Muscle layer of duodenum (tissue), 2 donors: ENCODE data around the gene RPS2.
"Not testable (repeated sequence)": the region's sequence is repeated elsewhere in the genome, so short reads cannot be mapped to it uniquely, and the experiment has no call there.

Experiments
- H3K27ac ChIP-seq: one replicate; pipeline ENCODE4 v1.7.0; 2013; ENCODE audit warnings: mild to moderate bottlenecking, low read length
- H3K27me3 ChIP-seq: one replicate; pipeline ENCODE4 v1.7.0; 2013; ENCODE audit warnings: low read depth, mild to moderate bottlenecking, control low read depth, low read length
- H3K36me3 ChIP-seq, 2 donors: one replicate each; pipeline ENCODE4 v1.7.0; 2013; ENCODE audit warnings: low read length in 2 of 2, control low read depth in 1 of 2, mild to moderate bottlenecking in 1 of 2; ENCODE audit not compliant: insufficient read depth in 2 of 2, control insufficient read depth in 1 of 2
- H3K4me1 ChIP-seq, 2 donors: one replicate each; pipeline ENCODE4 v1.7.0; 2013; ENCODE audit warnings: low read length in 2 of 2, mild to moderate bottlenecking in 2 of 2, control low read depth in 1 of 2, moderate library complexity in 1 of 2; ENCODE audit not compliant: insufficient read depth in 2 of 2, control insufficient read depth in 1 of 2
- H3K4me3 ChIP-seq, 2 donors: one replicate each; pipeline ENCODE4 v1.7.0; 2013; ENCODE audit warnings: low read length in 2 of 2, low read depth in 1 of 2, mild to moderate bottlenecking in 1 of 2
- H3K9me3 ChIP-seq, 2 donors: one replicate each; pipeline ENCODE4 v1.7.0; 2013; ENCODE audit warnings: low read length in 2 of 2, control low read depth in 1 of 2, mild to moderate bottlenecking in 1 of 2; ENCODE audit not compliant: control insufficient read depth in 1 of 2
- donor health status: healthy.

RPS2 gene

DNA sequence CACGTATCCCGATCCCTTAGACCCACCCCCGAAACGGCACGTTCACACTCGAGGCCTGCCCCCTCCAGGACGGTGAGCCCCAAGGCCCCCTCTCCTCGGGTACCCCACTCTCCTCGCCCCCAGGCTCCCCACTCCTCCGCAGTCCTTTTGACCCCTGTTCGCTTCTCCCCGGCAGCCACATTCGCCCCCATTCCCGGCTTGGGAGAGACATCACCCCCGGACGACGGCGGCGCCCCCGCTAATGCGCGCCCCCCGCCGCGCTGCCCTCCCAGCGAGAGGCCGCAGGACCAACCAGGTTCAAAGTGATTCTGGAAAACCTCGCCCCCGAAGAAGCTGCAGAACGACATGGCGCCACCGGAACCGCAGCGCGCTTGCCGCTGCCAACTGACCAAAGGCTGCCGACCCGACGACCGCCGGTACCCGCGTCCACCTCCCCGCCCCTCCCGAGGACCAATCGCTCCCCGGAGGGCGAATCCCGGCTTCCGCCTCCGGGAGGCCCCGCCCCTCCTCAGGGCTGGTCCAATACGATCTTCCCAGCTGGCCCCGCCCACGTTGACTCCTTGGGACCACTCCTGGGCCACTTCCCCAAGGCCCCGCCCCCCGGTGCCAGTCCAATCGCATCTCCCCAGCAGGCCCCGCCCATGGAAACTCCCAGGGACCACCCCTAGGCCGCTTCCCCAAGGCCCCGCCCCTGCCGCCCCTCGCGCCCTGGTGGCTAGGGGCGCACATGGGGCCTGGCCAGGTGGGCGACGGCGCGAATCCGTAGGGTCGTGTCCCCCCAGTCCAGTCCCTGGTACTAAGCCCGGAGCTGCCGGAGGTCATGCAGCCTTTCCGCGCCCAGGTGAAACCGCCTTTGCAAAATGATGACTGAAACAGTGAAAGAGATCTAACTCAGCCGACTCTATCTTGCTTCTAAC lies 21.6 kb downstream of the RPS2 start, which contains the start of gene MSRB1:
TSS of gene MSRB1 (minus strand) at position 390 of the 917 bp plus-strand sequence. CDS start at position 347, 43 bp downstream.
- Histone ChIP-seq H3K4me3 (peak within 1 kb of the TSS; percentile 74 to 95), H3K36me3 (peaks cover 10 to 28% of the 10 kb centered on the region in 2 donors), H3K9me3 (no peaks in the 10 kb centered on the region), H3K4me1 (peaks cover 10 to 15% of the 10 kb centered on the region in 2 donors), H3K27ac (peak within 1 kb of the TSS; percentile 60), H3K27me3 (no peaks in the 10 kb centered on the region)

DNA sequence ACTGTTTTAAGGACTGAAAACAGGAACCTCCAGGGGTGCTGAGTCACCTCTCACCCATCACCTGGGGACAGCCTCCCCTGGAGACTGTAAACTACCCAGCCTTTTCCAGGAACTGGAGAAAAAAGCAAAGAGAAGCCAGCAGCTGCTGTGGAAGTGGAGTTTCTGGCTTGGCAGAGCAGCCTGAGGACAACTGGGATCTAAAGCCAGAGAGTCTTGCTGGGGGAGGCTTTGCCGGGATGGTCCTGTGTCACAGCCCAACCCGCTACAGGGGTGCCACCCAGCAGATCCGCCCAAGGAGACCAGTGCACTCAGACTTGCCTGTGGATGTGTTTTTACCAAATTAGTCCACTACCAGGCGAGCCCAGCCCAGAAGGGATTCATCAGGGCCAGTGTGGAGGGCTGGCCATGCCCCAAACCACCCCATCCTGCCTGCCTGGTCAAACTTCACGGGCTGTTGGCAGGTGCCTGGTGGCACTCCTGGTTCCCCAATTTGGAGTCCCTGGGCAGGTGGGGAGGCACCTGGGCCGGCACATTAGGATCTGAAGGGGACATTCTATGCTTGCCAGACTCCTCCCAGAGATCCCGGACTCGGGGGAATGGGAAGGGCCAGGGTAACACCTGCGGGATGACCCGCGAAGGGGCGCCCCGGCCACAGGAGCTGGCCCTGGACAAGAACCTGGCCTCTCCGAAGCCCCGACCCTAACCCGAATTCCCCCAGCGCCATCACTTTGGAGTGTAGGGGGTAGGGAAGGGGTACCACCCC lies 22.4 kb downstream of the RPS2 start:
- H3K4me1 ChIP-seq, result peaks cover 10 to 15% of the 10 kb centered on the region in 2 donors
- no peaks in the 10 kb centered on the region for H3K27me3 ChIP-seq
- H3K9me3 ChIP-seq, result no peaks in the 10 kb centered on the region
- H3K4me3 ChIP-seq, result peak overlapping the region; percentile 74 to 95
- no peak overlapping the region for H3K27ac ChIP-seq
- H3K36me3 ChIP-seq, result peaks cover 12 to 36% of the 10 kb centered on the region in 2 donors

DNA sequence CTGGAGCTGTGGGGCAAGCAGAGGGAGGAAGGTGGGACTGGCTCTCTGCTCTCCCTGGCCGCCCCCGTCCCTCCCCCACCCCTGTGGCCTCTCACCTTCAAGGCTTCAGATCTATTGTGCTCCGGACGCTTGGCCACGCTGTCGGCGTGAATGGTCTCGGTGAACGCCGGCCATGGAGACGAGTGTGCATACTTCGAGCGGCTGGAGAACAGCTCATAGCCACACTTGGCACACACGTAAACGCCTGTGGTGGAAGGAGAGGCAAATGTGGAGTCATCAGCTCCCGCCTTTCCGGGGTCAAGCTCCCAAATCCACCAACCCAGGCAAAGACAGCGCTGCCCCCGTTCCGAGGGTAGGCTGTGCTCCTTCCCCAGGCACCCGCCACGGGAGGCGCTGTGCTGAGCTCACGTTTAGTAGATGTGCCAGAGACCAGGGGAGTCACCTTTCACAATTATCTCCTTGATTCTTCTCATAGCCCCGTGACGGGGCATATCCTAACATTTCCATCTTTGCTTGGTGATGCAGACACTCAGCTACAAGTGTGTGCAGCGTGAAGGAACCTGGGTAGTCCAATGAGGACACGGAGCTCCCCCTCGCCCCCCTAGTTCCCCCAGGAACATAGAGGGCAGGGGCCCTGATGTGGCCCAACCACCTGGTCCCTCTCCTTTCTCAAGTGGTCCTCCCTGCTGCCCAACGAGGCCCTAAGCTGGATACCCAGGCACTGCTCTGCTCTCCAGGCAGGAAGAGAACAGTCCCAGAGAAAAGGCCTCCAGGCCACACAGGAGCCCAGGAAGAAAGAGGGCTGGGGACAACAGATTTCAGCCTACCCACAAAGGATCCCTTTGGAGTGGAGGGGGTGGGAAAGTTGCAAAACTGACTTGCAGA lies 23.2 kb downstream of the RPS2 start:
- Histone ChIP-seq H3K27me3 (no peaks in the 10 kb centered on the region), H3K9me3 (no peaks in the 10 kb centered on the region), H3K36me3 (peaks cover 16 to 40% of the 10 kb centered on the region in 2 donors), H3K27ac (no peak overlapping the region), H3K4me1 (peaks cover 10 to 15% of the 10 kb centered on the region in 2 donors), H3K4me3 (peak overlapping the region; percentile 74 to 95)

- Histone ChIP-seq H3K27me3 (no peaks in the 10 kb centered on the region), H3K4me3 (peak overlapping the region in 1 of 2 donors; percentile 95), H3K36me3 (peaks cover 16 to 40% of the 10 kb centered on the region in 2 donors), H3K4me1 (peaks cover 10 to 15% of the 10 kb centered on the region in 2 donors), H3K27ac (no peak overlapping the region), H3K9me3 (no peaks in the 10 kb centered on the region)
These were observed 24.1 kb downstream of the RPS2 start for GRCh38 chr16:1940273-1941161.

GRCh38 chr16:1939833-1940232 lies 24.8 kb downstream of the RPS2 start:
- not testable (repeated sequence) for H3K4me3 ChIP-seq, H3K9me3 ChIP-seq, H3K27me3 ChIP-seq, H3K27ac ChIP-seq
- peaks cover 16 to 40% of the 10 kb centered on the region in 2 donors for H3K36me3 ChIP-seq
- peaks cover 10 to 15% of the 10 kb centered on the region in 2 donors for H3K4me1 ChIP-seq

DNA sequence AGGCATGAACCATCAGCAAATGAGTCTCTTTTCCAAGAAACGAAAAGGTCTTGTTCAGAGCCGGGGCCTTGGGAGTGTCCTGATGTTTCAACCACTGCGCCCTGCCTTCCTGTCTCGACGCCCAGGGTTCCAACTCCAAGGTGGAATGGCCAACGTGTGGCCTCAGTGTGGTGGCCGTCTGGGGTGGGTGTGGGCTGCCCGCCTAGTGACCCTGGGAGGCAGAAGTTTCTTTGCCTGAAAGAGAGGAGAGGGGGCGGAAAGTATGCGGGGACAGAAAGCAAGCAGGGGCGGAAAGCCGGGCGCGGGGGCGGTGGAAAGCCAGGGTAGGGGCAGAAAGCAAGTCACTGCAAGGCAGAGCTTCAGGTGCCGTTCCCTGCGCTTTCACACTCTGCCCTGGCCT lies 25.7 kb downstream of the RPS2 start:
- Histone ChIP-seq H3K36me3 (peaks cover 16 to 40% of the 10 kb centered on the region in 2 donors), H3K27me3 (no peaks in the 10 kb centered on the region), H3K27ac (no peak overlapping the region), H3K4me3 (peak overlapping the region in 1 of 2 donors; percentile 11), H3K4me1 (peaks cover 10 to 15% of the 10 kb centered on the region in 2 donors), H3K9me3 (no peaks in the 10 kb centered on the region)

DNA sequence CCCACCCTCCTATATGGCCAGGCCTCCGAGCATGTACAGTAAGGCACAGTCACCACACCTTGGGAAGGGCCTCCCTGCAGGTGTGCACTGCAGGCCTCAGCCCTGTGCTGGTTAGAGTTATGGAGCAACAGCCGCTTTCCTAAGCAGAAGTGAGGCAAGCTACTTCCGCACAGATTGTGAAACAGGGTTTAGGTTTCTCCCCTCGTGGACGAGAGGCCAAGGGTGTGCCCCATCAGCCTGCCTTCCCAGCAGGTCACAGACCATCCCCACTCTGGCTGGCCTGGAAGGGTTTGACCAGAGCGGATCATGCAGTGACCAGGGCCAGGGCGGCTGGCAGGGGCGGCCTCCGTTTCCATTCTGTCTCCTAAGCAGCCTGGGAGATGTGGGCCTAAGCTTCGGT lies 26.3 kb downstream of the RPS2 start:
- Histone ChIP-seq H3K4me1 (peaks cover 10 to 15% of the 10 kb centered on the region in 2 donors), H3K27me3 (no peaks in the 10 kb centered on the region), H3K4me3 (peak overlapping the region in 1 of 2 donors; percentile 11), H3K36me3 (peaks cover 16 to 40% of the 10 kb centered on the region in 2 donors), H3K27ac (no peak overlapping the region), H3K9me3 (no peaks in the 10 kb centered on the region)

GRCh38 chr16:1936945-1937479 lies 27.6 kb downstream of the RPS2 start:
- H3K9me3 ChIP-seq, result no peaks in the 10 kb centered on the region
- H3K36me3 ChIP-seq, result peaks cover 16 to 40% of the 10 kb centered on the region in 2 donors
- no peak overlapping the region for H3K4me3 ChIP-seq
- no peak overlapping the region for H3K27ac ChIP-seq
- no peaks in the 10 kb centered on the region for H3K27me3 ChIP-seq
- H3K4me1 ChIP-seq, result peaks cover 7% of the 10 kb centered on the region in 2 donors

- Histone ChIP-seq H3K27me3 (no peaks in the 10 kb centered on the region), H3K4me1 (peaks cover 0 to 3% of the 10 kb centered on the region in 2 donors), H3K9me3 (no peaks in the 10 kb centered on the region), H3K4me3 (no peak overlapping the region), H3K36me3 (peaks cover 7 to 13% of the 10 kb centered on the region in 2 donors), H3K27ac (no peak overlapping the region)
These were observed 31.4 kb downstream of the RPS2 start for GRCh38 chr16:1933097-1933661.
